Ascending aorta (tissue), 2 donors: Measurements from ENCODE around the gene ZNF511. TPM values are rescaled to one million over a fixed set of nuclear protein-coding genes. Genes with fewer than 3 reads are reported as not detected.

ENCODE experiments used
- DNase-seq, 2 donors: peaks; one replicate each; pipeline ENCODE4 v3.0.0-alpha.2; 2019; ENCODE audit warnings: low spot score in 2 of 2
- H3K27ac ChIP-seq, 2 donors: fragments of 200-600 bp; sonication (generic); one replicate each; pipeline ENCODE4 v1.5.1; 2016 to 2017; ENCODE audit warnings: mild to moderate bottlenecking in 1 of 2
- H3K27me3 ChIP-seq: fragments of 200-600 bp; sonication (generic); one replicate; pipeline ENCODE4 v1.5.1; 2017
- H3K36me3 ChIP-seq, 2 donors: fragments of 200-600 bp; sonication (generic); one replicate each; pipeline ENCODE4 v1.5.1; 2016
- H3K4me1 ChIP-seq, 2 donors: fragments of 200-600 bp; sonication (generic); one replicate each; pipeline ENCODE4 v1.5.1; 2016 to 2017; ENCODE audit warnings: mild to moderate bottlenecking in 1 of 2
- H3K4me3 ChIP-seq, 2 donors: fragments of 200-600 bp; sonication (generic); one replicate each; pipeline ENCODE4 v1.5.1; 2016 to 2017; ENCODE audit warnings: mild to moderate bottlenecking in 1 of 2
- H3K9me3 ChIP-seq, 2 donors: fragments of 200-600 bp; sonication (generic); one replicate each; pipeline ENCODE4 v1.5.1; 2016
- CTCF ChIP-seq, 3 experiments: fragments of 200-600 bp in 2 of 3; fragments of 450-650 bp in 1 of 3; sonication (generic) in 2 of 3; IDR thresholded peaks; one replicate each; pipeline ENCODE4 v1.5.1; 2016 to 2019; ENCODE audit warnings: antibody characterized with exemption in 3 of 3, mild to moderate bottlenecking in 1 of 3, moderate library complexity in 1 of 3
- intact Hi-C: fragments of 100-400 bp; cut with DNase I; formaldehyde crosslinking; loops from one replicate; pipeline ENCODE4 v1.15.1; 2023
- total RNA-seq: library from RNA; depleted of rRNA; stranded (reverse); fragments of >200 nt; gene quantifications from one replicate; pipeline ENCODE4 v1.1.0, GENCODE V29; 2016

The ZNF511 gene
- total RNA-seq, 1 donor from 2014 or later: 51.8 TPM

GRCh38 chr10:133279326-133280226 lies 29.1 kb upstream of the ZNF511 start:
- TF ChIP-seq CTCF (IDR thresholded peaks at IDR 0.05): no peak
- no peak for DNase-seq
- no peaks in the 10 kb centered on the region for H3K9me3 ChIP-seq
- no peak overlapping the region for H3K27ac ChIP-seq
- H3K27me3 ChIP-seq: no peaks in the 10 kb centered on the region
- H3K4me3 ChIP-seq: no peak overlapping the region
- H3K4me1 ChIP-seq: peaks cover 0 to 3% of the 10 kb centered on the region in 2 donors
- intact Hi-C loops: no loop called here
- H3K36me3 ChIP-seq: peaks cover 48 to 60% of the 10 kb centered on the region in 2 donors

- peaks cover 57 to 70% of the 10 kb centered on the region in 2 donors for H3K36me3 ChIP-seq
- intact Hi-C loops: no loop called here
- no peaks in the 10 kb centered on the region for H3K9me3 ChIP-seq
- no peaks in the 10 kb centered on the region for H3K27me3 ChIP-seq
- DNase-seq: no peak
- peaks cover 0 to 3% of the 10 kb centered on the region in 2 donors for H3K4me1 ChIP-seq
- H3K4me3 ChIP-seq: no peak overlapping the region
- no peak overlapping the region for H3K27ac ChIP-seq
- no peak for TF ChIP-seq CTCF (IDR thresholded peaks at IDR 0.05)
Measured at GRCh38 chr10:133280391-133281059, 28.2 kb upstream of the ZNF511 start.

- Histone ChIP-seq H3K4me1 (peaks cover 0 to 3% of the 10 kb centered on the region in 2 donors), H3K4me3 (no peak overlapping the region), H3K27ac (no peak overlapping the region), H3K36me3 (peaks cover 58 to 75% of the 10 kb centered on the region in 2 donors), H3K9me3 (no peaks in the 10 kb centered on the region), H3K27me3 (no peaks in the 10 kb centered on the region)
- DNase-seq: no peak
- intact Hi-C loops: no loop called here
- no peak for TF ChIP-seq CTCF (IDR thresholded peaks at IDR 0.05)
Measured at GRCh38 chr10:133281084-133281483, 27.6 kb upstream of the ZNF511 start.

- H3K36me3 ChIP-seq: peaks cover 63 to 82% of the 10 kb centered on the region in 2 donors
- intact Hi-C loops: no loop called here
- no peak for TF ChIP-seq CTCF (IDR thresholded peaks at IDR 0.05)
- DNase-seq: no peak
- H3K27ac ChIP-seq: no peak overlapping the region
- H3K4me1 ChIP-seq: no peaks in the 10 kb centered on the region
- no peaks in the 10 kb centered on the region for H3K9me3 ChIP-seq
- no peak overlapping the region for H3K4me3 ChIP-seq
- no peaks in the 10 kb centered on the region for H3K27me3 ChIP-seq
Measured at GRCh38 chr10:133281628-133282372, 26.9 kb upstream of the ZNF511 start.

GRCh38 chr10:133282846-133283390 lies 25.8 kb upstream of the ZNF511 start:
- Histone ChIP-seq H3K27me3 (no peaks in the 10 kb centered on the region), H3K4me3 (no peak overlapping the region), H3K9me3 (no peaks in the 10 kb centered on the region), H3K36me3 (peaks cover 73 to 91% of the 10 kb centered on the region in 2 donors), H3K27ac (no peak overlapping the region), H3K4me1 (no peaks in the 10 kb centered on the region)
- DNase-seq: no peak
- intact Hi-C loops: no loop called here
- no peak for TF ChIP-seq CTCF (IDR thresholded peaks at IDR 0.05)
